SK-N-SH treated with all-trans-retinoic acid at 6 μM for 48 hours (cell line): ENCODE data around the gene CFL1.
A peak's percentile ranks its signal among the peaks of the same experiment; 100 is the strongest.

ENCODE experiments used
- ATAC-seq: fragments of 200-7000 bp; cut with Tn5 transposase; 3 replicates; pipeline ENCODE4 v1.9.1; 2020; ENCODE audit warnings: mild to moderate bottlenecking, moderate library complexity
- ARNTL ChIP-seq: fragments of 450-650 bp; formaldehyde crosslinking; IDR thresholded peaks from 2 replicates; pipeline ENCODE4 v1.5.0; 2020; ENCODE audit warnings: low read depth, mild to moderate bottlenecking, moderate library complexity, borderline replicate concordance
- BACH2 ChIP-seq: fragments of 250-450 bp; sonication (Bioruptor Pico); IDR thresholded peaks from 2 replicates; pipeline ENCODE4 v1.9.0; 2021; ENCODE audit warnings: mild to moderate bottlenecking, borderline replicate concordance
- CREB5 ChIP-seq: fragments of 250-450 bp; sonication (Bioruptor Pico); IDR thresholded peaks from 2 replicates; pipeline ENCODE4 v1.5.1; 2020; ENCODE audit warnings: low read depth, mild to moderate bottlenecking, moderate library complexity
- CSDC2 ChIP-seq: fragments of 250-450 bp; sonication (Bioruptor Pico); IDR thresholded peaks from 2 replicates; pipeline ENCODE4 v1.5.0; 2020; ENCODE audit warnings: mild to moderate bottlenecking, moderate library complexity
- CSRNP3 ChIP-seq: fragments of 250-450 bp; sonication (Bioruptor Pico); IDR thresholded peaks from 2 replicates; pipeline ENCODE4 v1.5.1; 2021; ENCODE audit warnings: mild to moderate bottlenecking, moderate library complexity
- ESRRG ChIP-seq: fragments of 250-450 bp; sonication (Bioruptor Pico); IDR thresholded peaks from 2 replicates; pipeline ENCODE4 v1.6.1; 2021; ENCODE audit warnings: mild to moderate bottlenecking
- GLIS3 ChIP-seq: fragments of 250-450 bp; sonication (Bioruptor Pico); IDR thresholded peaks from 2 replicates; pipeline ENCODE4 v1.5.0; 2020; ENCODE audit warnings: mild to moderate bottlenecking, moderate library complexity
- ISL1 ChIP-seq: fragments of 250-450 bp; sonication (Bioruptor Pico); IDR thresholded peaks from 2 replicates; pipeline ENCODE4 v2.1.2; 2022; ENCODE audit warnings: mild to moderate bottlenecking, moderate library complexity
- OSR1 ChIP-seq: fragments of 250-450 bp; sonication (Bioruptor Pico); IDR thresholded peaks from 2 replicates; pipeline ENCODE4 v1.8.0; 2022; ENCODE audit warnings: moderate library complexity, mild to moderate bottlenecking, inconsistent platforms
- PATZ1 ChIP-seq: fragments of 250-450 bp; sonication (Bioruptor Pico); IDR thresholded peaks from 2 replicates; pipeline ENCODE4 v1.8.0; 2020; ENCODE audit warnings: mild to moderate bottlenecking, moderate library complexity, borderline replicate concordance
- PPARA ChIP-seq: fragments of 250-450 bp; sonication (Bioruptor Pico); IDR thresholded peaks from 2 replicates; pipeline ENCODE4 v1.5.0; 2020; ENCODE audit warnings: mild to moderate bottlenecking, borderline replicate concordance
- RARB ChIP-seq: fragments of 250-450 bp; sonication (Bioruptor Pico); IDR thresholded peaks from 2 replicates; pipeline ENCODE4 v1.8.0; 2021; ENCODE audit warnings: mild to moderate bottlenecking, moderate library complexity
- SNAI2 ChIP-seq: fragments of 250-450 bp; sonication (Bioruptor Pico); IDR thresholded peaks from 2 replicates; pipeline ENCODE4 v1.5.0; 2020; ENCODE audit warnings: mild to moderate bottlenecking, moderate library complexity
- TCF4 ChIP-seq: fragments of 250-450 bp; sonication (Bioruptor Pico); IDR thresholded peaks from 2 replicates; pipeline ENCODE4 v1.8.0; 2021; ENCODE audit warnings: mild to moderate bottlenecking, moderate library complexity, borderline replicate concordance
- TOX ChIP-seq: fragments of 250-450 bp; sonication (Bioruptor Pico); IDR thresholded peaks from 2 replicates; pipeline ENCODE4 v1.8.0; 2021; ENCODE audit warnings: mild to moderate bottlenecking, moderate library complexity, borderline replicate concordance
- TSHZ2 ChIP-seq: fragments of 250-450 bp; sonication (Bioruptor Pico); IDR thresholded peaks from 2 replicates; pipeline ENCODE4 v1.5.0; 2020; ENCODE audit warnings: mild to moderate bottlenecking, moderate library complexity
- ZC3H10 ChIP-seq: fragments of 250-450 bp; sonication (Bioruptor Pico); IDR thresholded peaks from 2 replicates; pipeline ENCODE4 v1.5.1; 2021; ENCODE audit warnings: mild to moderate bottlenecking, moderate library complexity
- ZFP3 ChIP-seq: fragments of 250-450 bp; sonication (Bioruptor Pico); IDR thresholded peaks from 2 replicates; pipeline ENCODE4 v1.5.0; 2020; ENCODE audit warnings: mild to moderate bottlenecking, moderate library complexity
- ZFP30 ChIP-seq: fragments of 450-650 bp; formaldehyde crosslinking; IDR thresholded peaks from 2 replicates; pipeline ENCODE4 v1.5.0; 2022; ENCODE audit warnings: mild to moderate bottlenecking, moderate library complexity
- ZNF565 ChIP-seq: fragments of 450-650 bp; formaldehyde crosslinking; conservative IDR thresholded peaks from 2 replicates; pipeline ENCODE4 v1.5.0; 2020; ENCODE audit warnings: low read depth, mild to moderate bottlenecking, moderate library complexity
- ZNF70 ChIP-seq: fragments of 450-650 bp; formaldehyde crosslinking; IDR thresholded peaks from 2 replicates; pipeline ENCODE4 v1.5.0; 2020; ENCODE audit warnings: mild to moderate bottlenecking, moderate library complexity
- ZNF8 ChIP-seq: fragments of 450-650 bp; formaldehyde crosslinking; IDR thresholded peaks from 2 replicates; pipeline ENCODE4 v1.5.0; 2020; ENCODE audit warnings: mild to moderate bottlenecking, moderate library complexity
- TF ChIP-seq, protein P1 (sequence below): fragments of 250-450 bp; sonication (Bioruptor Pico); IDR thresholded peaks from 2 replicates; pipeline ENCODE4 v1.8.0; 2021; ENCODE audit warnings: low read depth, mild to moderate bottlenecking, moderate library complexity, borderline replicate concordance

Gene CFL1

GRCh38 chr11:65857853-65858680 lies at the start of gene CFL1:
Gene CFL1 (minus strand): TSS chr11:65858180. CDS start chr11:65858099, 81 bp downstream.
- ATAC-seq: peak; percentile 72
- TF ChIP-seq ZFP3 (CRISPR knock-in tag) (no peak), ARNTL (no peak), BACH2 (CRISPR knock-in tag) (no peak), TCF4 (no peak), ISL1 (no peak), CSDC2 (no peak), SNAI2 (CRISPR knock-in tag) (no peak), ESRRG (CRISPR knock-in tag) (0 out of 2 replicates have a peak, but pooled peaks have one; percentile 43), OSR1 (CRISPR knock-in tag) (no peak), RARB (CRISPR knock-in tag) (no peak), ZNF565 (CRISPR knock-in tag) (no peak), CREB5 (CRISPR knock-in tag) (no peak), ZNF8 (CRISPR knock-in tag) (no peak), PATZ1 (no peak), ZNF70 (CRISPR knock-in tag) (peak; percentile 65; the same call in 1 of the 2 replicates)
- TF ChIP-seq, protein P1, sequence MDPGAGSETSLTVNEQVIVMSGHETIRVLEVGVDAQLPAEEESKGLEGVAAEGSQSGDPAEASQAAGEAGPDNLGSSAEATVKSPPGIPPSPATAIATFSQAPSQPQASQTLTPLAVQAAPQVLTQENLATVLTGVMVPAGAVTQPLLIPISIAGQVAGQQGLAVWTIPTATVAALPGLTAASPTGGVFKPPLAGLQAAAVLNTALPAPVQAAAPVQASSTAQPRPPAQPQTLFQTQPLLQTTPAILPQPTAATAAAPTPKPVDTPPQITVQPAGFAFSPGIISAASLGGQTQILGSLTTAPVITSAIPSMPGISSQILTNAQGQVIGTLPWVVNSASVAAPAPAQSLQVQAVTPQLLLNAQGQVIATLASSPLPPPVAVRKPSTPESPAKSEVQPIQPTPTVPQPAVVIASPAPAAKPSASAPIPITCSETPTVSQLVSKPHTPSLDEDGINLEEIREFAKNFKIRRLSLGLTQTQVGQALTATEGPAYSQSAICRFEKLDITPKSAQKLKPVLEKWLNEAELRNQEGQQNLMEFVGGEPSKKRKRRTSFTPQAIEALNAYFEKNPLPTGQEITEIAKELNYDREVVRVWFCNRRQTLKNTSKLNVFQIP (CRISPR knock-in tag): no peak

DNA sequence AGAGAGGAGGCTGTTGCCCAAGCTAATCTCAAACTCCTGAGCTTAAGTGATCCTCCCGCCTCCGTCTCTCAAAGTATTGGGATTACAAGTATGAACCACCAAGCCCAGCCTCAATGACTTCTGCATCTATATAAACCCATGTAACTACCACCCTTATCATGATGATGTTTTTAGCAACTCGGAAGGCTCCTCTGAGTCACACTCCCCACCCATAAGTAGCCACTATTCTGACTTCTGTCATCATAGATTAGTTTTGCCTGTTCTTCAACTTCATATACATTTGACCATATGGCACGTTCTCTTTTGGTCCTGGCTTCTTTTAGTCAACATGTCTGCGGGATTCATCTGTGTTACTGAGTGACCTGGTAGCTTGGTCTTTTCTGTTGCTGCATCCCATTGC lies 48.6 kb upstream of the CFL1 start:
- no peak for TF ChIP-seq BACH2 (CRISPR knock-in tag)
- no peak for TF ChIP-seq PPARA (CRISPR knock-in tag)
- TF ChIP-seq RARB (CRISPR knock-in tag): no peak
- TF ChIP-seq CREB5 (CRISPR knock-in tag): no peak
- no peak for TF ChIP-seq ZC3H10 (CRISPR knock-in tag)
- no peak for TF ChIP-seq TCF4
- TF ChIP-seq ZFP3 (CRISPR knock-in tag): no peak
- TF ChIP-seq GLIS3 (CRISPR knock-in tag): no peak
- TF ChIP-seq ARNTL: no peak
- TF ChIP-seq ZNF70 (CRISPR knock-in tag): no peak
- no peak for TF ChIP-seq TOX (CRISPR knock-in tag)
- TF ChIP-seq ZFP30: no peak
- TF ChIP-seq, all 23 proteins: peak for 0
- ATAC-seq: no peak

DNA sequence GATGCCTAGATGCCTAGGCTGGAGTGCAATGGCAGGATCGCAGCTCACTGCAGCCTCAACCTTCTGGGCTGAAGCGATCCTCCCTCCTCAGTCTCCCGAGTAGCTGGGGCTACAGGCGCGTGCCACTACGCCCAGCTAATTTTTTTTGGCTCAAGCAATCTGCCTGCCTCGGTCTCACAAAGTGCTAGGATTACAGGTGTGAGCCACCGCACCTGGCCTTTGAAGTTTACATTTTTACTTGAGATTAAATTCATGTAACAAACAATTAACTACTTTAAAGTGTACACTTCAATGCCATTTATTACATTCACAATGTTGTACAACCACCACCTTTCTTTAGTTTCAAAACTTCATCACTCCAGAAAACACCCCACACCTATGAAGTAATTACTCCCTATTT lies 45.7 kb upstream of the CFL1 start:
- no peak for TF ChIP-seq ISL1
- TF ChIP-seq CSDC2: no peak
- TF ChIP-seq CSRNP3 (CRISPR knock-in tag): no peak
- no peak for TF ChIP-seq RARB (CRISPR knock-in tag)
- TF ChIP-seq GLIS3 (CRISPR knock-in tag): no peak
- TF ChIP-seq OSR1 (CRISPR knock-in tag): no peak
- no peak for TF ChIP-seq TSHZ2 (CRISPR knock-in tag)
- no peak for TF ChIP-seq ZNF565 (CRISPR knock-in tag)
- TF ChIP-seq TCF4: no peak
- no peak for ATAC-seq
